DMS114 treated with DMSO at 0.1 percent for 48 hours (cell line): Measurements from ENCODE around the gene ASCC1.
A peak's percentile ranks its signal among the peaks of the same experiment; 100 is the strongest.
"Not testable (repeated sequence)": the region's sequence is repeated elsewhere in the genome, so short reads cannot be mapped to it uniquely, and the experiment has no call there.

ENCODE experiments used
- DNase-seq: peaks from one replicate; lab custom pipeline; 2025; ENCODE audit not compliant: unreplicated experiment; lab: John Stamatoyannopoulos, UW

The ASCC1 gene

DNA sequence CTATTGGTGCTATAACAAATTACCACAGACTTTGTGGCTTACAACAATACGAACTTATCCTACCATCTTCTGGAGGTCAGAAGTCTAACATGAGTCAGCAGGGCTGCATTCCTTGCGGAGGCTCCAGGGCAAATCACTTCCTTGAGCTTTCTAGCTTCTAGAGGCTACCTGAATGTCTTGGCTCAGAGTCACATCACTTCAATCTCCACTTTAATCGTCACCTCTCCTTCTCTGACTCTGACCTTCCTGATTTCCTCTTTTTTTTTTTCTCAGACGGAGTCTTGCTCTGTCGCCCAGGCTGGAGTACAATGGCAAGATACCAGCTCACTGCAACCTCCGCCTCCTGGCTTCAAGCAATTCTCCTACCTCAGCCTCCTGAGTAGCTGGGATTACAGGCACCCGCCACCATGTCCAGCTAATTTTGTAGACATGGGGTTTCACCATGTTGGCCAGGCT, 44.9 kb downstream of the ASCC1 start:
- DNase-seq = no peak

GRCh38 chr10:72170733-72171132, 45.3 kb downstream of the ASCC1 start:
- DNase-seq = no peak

- DNase-seq = no peak
Measured at GRCh38 chr10:72170263-72170662, 45.8 kb downstream of the ASCC1 start.

- DNase-seq = no peak
Measured at GRCh38 chr10:72167118-72167517, 49.0 kb downstream of the ASCC1 start.

GRCh38 chr10:72164617-72165016, 51.5 kb downstream of the ASCC1 start:
- no peak for DNase-seq

- no peak for DNase-seq
Measured at GRCh38 chr10:72162978-72163377, 53.1 kb downstream of the ASCC1 start.

- no peak for DNase-seq
Measured at GRCh38 chr10:72158176-72158575, 57.9 kb downstream of the ASCC1 start.

GRCh38 chr10:72156223-72156622, 59.9 kb downstream of the ASCC1 start:
- DNase-seq = no peak

GRCh38 chr10:72152286-72152685, 63.8 kb downstream of the ASCC1 start:
- no peak for DNase-seq

- not testable (repeated sequence) for DNase-seq
Measured at GRCh38 chr10:72150746-72151478, 65.2 kb downstream of the ASCC1 start.

- DNase-seq = not testable (repeated sequence)
Measured at GRCh38 chr10:72147324-72147584, 68.8 kb downstream of the ASCC1 start.

GRCh38 chr10:72146559-72147323, 69.3 kb downstream of the ASCC1 start:
- no peak for DNase-seq

GRCh38 chr10:72146071-72146470, 70.0 kb downstream of the ASCC1 start:
- DNase-seq = peak; percentile 28

DNA sequence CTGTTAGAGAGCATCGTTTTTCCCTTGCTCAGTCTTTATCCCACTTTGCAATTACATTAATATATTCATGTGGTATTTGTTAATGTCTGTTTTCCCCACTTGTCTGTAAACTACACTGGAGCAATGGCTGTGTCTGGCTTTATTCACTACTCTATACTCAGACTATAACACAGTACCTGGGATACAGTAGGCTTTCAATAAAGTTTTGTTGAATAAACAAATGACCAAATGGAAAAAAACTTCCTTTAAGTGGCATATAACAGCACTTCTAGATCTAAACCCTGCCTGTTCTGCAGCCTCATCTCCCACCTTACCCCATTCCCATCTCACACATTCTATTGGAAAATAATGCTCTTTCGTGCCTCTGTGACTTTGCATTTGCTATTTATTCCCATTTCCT, 70.4 kb downstream of the ASCC1 start:
- DNase-seq = no peak

DNA sequence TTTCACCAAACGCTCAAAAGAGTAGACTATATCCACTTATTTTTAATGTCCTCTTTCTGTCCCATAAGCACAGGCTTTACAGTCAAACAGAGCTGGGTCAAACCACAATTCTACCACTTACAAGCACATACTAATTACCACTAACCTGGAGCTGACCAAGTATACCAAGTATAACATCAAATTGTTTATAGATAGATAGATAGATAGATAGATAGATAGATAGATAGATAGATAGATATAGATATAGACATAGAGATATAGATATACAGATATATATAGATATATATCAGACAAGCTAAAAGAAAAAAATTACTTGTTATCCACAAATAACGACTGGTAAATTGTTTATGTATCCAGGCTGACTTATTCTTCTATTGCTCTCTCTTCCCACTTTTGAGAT, 75.2 kb downstream of the ASCC1 start:
- DNase-seq = no peak

GRCh38 chr10:72140174-72140573, 75.9 kb downstream of the ASCC1 start:
- no peak for DNase-seq

GRCh38 chr10:72137583-72137982, 78.5 kb downstream of the ASCC1 start:
- DNase-seq = no peak

DNA sequence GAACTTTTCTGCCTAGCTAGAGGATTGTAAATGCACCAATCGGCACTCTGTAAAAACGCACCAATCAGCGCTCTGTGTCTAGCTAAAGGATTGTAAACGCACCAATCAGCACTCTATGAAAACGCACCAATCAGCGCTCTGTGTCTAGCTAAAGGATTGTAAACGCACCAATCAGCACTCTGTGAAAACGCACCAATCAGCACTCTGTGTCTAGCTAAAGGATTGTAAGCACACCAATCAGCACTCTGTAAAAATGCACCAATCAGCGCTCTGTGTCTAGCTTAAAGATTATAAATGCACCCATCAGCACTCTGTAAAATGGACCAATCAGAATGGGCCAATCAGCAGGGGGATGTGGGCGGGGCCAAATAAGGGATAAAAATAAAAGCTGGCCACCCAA, 79.9 kb downstream of the ASCC1 start:
- not testable (repeated sequence) for DNase-seq

- DNase-seq = no peak
Measured at GRCh38 chr10:72134785-72135767, 81.0 kb downstream of the ASCC1 start.

DNA sequence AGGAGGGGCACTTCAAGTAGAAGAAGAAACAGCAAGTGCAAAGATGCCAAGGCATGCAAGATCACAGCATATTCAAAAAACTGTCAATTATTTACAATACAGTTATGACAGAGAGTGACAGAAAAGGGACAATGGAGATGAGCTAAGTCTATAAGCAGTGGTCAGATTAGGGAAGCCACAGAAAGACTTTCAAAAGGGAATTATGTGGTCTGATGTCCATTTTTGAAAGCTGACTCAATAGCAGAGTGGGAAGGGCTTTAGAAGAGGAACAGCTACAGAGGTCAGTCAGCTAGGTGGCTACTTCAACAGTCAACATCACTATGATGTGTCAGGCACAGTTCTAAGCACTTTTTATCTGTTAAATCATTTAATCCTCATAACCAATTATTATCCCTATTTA, 82.6 kb downstream of the ASCC1 start:
- DNase-seq = no peak

GRCh38 chr10:72132854-72133253, 83.2 kb downstream of the ASCC1 start:
- no peak for DNase-seq
